ENCODE data around the gene ZNF428. TPM values are rescaled to one million over a fixed set of nuclear protein-coding genes. Genes with fewer than 3 reads are reported as not detected.
"Not testable (repeated sequence)": the region's sequence is repeated elsewhere in the genome, so short reads cannot be mapped to it uniquely, and the experiment has no call there.

ZNF428 gene
- polyA plus RNA-seq, 4 donors, result 85.7 to 145 (median 117) TPM

DNA sequence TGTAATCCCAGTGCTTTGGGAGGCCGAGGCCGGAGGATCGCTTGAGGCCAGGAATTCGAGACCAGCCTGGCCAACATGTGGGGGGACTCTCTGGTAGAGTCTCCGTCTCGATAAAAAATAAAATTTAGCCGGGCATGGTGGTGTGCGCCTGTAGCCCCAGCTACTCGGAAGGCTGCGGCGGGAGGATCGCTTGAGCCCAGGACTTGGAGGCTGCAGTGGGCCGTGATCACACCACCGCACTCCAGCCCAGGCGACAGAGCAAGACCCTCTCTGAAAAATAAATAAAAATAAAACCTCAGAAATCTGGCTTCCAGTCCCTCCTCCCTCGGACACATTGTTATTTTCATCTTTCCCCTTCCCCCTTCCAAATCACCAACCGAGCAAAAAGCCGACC is 23.8 kb downstream of the ZNF428 start:
- no peak for DNase-seq (ENCODE audit: low read depth in 4 of 4, low spot score in 2 of 4)

DNA sequence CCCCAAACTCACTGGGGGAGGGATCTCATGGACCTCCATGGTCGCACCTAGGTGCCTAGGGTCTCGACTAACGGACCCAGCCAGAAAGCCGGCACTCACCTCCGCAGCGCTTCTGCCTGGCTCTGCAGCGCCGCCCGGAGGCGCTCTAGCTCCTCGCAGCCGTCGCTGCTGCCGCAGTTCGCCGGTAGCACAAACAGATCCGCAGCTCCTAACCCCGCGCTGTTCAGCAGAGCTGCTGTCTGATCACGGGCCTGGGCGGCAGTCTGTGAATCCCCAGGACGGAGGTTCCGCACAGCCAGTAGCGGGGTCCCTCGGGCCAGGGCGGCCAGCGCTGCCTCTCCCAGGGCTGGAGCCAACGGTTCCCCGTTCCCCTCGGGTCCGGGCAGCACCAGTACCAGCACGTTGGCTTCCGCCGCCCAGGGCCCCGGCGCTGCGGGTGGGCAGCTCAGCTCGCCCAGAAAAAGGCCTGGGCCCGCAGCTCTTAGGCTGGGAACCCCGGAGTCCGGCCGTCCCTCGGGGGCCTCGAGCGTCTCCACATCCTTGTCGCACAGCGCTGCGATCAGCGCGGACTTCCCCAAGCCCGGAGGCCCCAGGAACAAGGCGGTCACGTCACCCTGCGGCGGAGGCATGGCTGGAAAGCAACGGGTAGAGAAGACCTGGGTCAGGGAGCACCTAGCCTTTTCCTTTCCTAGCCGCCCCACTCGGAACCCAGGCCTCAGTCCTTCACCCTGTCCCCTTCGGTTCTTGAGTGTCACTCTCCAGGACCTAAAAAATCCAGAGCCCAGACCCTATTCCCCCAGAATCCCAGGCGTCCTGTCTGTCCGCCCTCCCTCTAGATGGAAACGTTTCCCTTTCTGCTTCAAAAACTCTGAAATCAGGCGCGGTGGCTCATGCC is 24.5 kb downstream of the ZNF428 start:
- DNase-seq (ENCODE audit: low read depth in 4 of 4, low spot score in 2 of 4), result peak in 1 of 4 donors; percentile 45

DNA sequence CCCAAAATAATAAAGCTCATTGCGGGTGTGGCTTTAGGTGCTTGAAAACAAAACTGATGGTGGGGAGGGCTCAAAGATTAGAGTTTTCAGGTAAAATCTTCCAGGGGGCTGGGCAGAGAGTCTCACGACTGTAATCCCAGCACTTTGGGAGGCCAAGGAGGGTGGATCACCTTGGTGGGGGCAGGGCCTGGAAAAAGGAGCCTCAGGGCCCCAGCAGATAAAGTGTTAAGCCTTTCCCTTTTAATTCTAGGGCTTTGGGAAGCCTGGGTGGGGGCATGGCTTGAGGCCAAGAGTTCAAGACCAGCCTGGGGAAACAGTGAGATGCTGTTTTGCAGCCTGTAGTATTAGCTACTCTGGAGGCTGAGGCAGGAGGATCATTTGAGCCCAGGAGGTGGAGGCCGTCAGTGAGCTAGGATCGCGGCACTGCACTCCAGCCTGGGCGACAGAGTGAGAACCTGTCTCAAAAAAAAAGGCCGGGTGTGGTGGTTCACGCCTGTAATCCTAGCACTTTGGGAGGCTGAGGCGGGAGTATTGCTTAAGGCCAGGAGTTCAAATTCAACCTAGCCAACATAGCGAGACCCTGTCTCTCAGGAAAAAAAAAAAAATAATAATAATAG is 25.2 kb downstream of the ZNF428 start:
- no peak for DNase-seq (ENCODE audit: low read depth in 4 of 4, low spot score in 2 of 4)

DNA sequence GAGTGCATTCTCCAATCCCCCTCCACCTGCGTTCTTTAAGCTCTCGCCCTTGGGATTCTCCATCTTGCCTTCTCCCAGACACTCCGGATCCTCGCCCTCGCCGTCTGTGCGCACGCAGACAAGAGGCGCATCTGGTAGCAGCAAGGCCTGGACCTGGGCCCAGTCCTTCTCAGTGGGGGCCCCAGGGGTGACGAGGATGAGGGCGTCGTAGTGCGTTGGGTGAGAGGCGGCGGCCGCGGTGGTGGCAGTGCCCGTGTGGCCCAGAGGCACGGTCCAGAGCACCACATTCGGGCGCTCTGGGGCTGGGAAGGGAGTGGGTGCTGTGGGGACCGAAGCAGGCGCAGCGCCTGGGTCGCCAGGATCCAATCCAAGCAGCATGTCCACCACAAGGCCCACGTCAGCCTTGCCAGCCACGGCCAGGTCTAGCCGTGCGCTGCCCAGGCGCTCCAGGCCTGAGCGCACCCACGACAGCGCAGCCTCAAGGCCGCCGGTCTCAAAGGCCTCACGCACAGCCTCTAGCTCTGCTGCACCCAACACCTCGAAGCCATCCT is 26.6 kb downstream of the ZNF428 start:
- DNase-seq (ENCODE audit: low read depth in 4 of 4, low spot score in 2 of 4), result no peak

DNA sequence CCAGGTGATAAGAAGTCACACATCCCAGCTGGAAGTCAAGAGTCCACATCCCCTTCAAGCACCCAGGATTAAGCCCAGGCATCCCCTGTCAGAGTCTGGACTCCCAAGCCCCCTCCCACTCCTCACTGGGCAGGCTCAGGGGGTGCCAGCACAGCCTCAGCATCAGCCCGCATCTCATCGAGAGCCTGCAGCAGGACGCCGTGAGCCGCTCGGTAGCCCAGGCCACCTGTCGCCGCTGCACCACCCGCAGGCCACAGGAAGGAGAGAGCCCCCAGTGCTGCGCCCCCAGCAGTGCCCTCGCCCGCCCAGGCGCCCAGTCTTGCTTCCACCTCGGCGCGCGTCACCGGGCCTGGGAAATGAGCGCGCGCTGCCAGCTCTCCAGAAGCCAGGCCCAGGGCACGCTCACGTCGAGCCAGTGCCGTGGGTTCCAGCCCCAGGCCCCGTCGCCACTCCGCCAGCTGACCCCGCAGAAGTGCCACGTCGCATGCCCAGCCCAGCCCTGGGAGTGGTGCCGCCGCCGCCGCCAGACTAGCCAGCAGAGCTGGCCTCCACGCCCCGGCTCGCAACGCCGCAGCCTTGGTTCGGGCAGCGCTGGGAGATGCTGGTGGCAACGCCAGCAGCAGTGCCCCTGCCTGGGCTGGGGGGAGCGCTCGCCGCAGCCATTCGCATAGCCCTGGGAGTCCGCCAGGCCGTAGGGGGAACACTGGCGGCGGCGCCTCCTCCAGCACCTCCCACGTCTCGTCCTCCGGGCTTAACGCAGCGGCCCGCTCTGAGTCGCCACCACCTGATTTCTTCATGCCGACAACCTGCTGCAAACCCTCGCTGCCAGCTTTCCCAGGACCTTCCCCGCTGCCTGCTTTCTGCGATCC is 27.3 kb downstream of the ZNF428 start:
- DNase-seq (ENCODE audit: low read depth in 4 of 4, low spot score in 2 of 4), result no peak

DNA sequence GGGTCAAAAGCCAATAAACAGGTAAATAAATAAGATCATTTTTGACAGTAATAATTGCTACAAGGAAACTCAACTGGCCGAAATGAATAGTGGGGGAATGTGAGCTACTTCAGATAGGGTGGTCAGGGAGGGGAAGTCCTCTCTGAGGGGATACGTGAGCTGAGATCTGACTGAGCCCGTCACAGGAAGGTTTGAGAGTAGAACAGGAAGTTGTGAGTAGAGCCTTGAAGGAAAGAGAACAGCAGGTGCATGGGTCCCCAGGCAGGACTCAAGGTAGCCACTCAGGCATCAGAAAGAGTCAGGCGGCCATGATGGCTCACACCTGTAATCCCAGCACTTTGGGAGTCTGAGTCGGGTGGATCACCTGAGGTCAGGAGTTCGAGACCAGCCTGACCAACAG is 29.8 kb downstream of the ZNF428 start:
- DNase-seq (ENCODE audit: low read depth in 4 of 4, low spot score in 2 of 4), result no peak

DNA sequence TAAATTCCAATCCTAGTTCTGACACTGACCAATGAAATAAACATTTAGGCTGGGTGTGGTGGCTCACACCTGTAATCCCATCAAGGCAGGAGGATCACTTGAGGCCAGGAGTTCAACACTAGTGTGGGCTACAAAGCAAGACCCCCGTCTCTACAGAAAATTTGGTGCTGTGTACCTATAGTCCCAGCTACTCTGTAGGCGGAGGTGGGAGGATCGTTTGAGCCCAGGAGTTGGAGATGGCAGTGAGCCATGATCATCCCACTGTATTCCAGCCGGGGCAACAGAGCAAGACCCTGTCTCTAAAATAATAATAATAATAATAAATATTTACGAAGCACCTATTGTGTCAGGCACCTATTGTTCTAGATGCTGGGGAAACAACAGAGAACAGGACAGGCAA is 30.2 kb downstream of the ZNF428 start:
- no peak for DNase-seq (ENCODE audit: low read depth in 4 of 4, low spot score in 2 of 4)

DNA sequence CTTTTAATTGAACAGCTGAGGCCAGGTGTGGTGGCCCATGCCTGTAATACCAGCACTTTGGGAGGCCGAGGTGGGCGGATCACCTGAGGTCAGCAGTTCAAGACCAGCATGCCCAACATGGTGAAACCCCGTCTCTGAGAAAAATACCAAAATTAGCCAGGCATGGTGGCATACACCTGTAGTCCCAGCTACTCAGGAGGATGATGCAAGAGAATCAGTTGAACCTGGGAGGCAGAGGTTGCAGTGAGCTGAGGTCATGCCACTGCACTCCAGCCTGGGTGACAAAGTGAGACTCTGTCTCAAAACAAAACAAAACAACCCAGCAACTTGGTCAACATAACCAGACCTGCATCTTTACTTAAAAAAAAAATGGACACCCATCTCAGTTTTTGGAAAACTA is 32.4 kb downstream of the ZNF428 start:
- DNase-seq (ENCODE audit: low read depth in 4 of 4, low spot score in 2 of 4), result not testable (repeated sequence)

DNA sequence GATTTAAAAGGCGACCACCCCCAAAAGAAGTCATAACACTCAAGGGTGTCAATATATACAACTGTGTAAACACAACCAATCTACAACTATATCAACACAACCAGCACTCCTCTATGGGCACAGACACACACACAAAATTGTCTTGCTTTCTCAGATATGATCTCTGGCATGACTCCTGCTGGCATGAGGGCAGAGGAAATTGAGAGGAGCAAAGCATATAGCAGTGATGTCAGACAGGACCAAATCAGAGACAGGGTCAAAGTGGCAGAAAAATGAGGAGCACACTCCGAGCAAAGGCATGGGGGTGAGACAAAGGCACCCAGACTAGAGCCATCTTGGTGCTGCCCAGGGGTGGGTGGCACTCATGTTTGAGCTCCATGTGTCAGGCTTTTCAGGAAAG is 33.1 kb downstream of the ZNF428 start:
- no peak for DNase-seq (ENCODE audit: low read depth in 4 of 4, low spot score in 2 of 4)

DNA sequence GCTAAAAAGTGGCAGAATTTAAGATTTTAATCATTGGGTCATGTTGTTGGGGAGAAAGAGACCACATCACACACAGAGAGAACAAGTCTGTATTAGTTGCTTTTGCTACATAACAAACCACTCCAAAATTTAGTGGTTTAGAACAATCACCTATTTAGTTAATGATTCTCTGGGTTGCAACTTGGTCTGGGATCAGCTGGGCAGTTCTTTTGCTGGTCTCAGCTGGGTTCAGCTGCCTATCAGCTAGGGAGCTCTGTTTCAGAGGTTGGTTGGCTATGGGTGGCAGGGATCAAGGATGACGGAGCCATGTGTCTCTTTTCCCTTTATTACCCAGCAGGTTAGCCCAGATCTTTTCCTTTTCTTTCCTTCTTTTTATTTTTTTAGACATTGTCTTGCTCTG is 34.9 kb downstream of the ZNF428 start:
- no peak for DNase-seq (ENCODE audit: low read depth in 4 of 4, low spot score in 2 of 4)

DNA sequence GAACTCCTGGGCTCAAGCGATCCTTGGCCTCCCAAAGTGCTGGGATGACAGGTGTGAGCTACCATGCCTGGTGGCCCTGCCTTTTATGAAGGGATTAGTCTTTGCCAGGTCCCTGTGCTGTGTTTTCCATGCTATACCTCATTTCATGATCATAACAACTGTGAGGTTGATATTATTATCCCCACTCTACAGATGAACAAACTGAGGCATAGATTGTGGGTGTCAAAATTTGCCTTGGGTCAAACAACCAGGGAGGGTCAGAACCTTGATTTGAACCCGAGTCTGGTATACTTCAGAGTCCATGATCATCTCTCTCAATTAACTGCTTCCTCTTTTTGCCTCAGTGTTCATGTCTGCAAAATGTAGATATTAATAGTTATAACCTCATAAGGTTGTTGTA is 36.9 kb downstream of the ZNF428 start:
- no peak for DNase-seq (ENCODE audit: low read depth in 4 of 4, low spot score in 2 of 4)

DNA sequence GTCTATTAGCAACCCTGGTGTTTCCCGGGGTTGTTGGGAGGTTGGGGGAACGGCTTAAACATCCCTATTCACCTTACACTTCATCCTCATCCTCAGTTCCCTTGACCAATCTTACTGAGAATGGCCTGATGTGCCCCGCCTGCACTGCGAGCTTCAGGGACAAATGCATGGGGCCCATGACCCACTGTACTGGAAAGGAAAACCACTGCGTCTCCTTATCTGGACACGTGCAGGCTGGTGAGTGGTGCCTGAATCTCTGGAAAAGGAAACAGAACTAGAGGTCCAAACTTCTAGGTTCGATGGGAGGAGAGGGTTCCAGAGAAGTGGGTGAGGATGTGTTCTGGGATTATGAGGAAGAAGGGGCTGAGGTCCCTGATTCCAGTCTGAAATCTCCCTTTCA is 38.0 kb downstream of the ZNF428 start:
- DNase-seq (ENCODE audit: low read depth in 4 of 4, low spot score in 2 of 4), result no peak

DNA sequence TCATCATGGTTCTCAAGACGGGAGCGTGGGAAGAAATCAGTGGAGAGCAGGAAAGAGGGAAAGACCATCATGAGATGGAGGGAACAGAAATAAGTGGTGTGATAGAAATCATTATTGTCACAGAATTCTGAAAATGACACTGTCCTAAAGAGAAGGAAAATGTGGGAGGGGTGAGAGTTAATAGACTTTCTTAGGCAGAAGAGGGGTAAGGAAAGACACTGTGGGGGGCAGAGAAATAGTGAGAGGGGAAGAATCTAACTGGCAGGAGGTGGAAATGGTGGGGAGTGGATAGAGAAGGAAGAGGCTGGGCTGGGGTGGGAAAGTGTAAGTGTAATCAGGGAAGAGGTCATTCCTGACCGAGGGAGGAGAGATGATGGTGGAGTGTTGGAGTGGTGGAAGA is 40.6 kb downstream of the ZNF428 start:
- no peak for DNase-seq (ENCODE audit: low read depth in 4 of 4, low spot score in 2 of 4)

DNA sequence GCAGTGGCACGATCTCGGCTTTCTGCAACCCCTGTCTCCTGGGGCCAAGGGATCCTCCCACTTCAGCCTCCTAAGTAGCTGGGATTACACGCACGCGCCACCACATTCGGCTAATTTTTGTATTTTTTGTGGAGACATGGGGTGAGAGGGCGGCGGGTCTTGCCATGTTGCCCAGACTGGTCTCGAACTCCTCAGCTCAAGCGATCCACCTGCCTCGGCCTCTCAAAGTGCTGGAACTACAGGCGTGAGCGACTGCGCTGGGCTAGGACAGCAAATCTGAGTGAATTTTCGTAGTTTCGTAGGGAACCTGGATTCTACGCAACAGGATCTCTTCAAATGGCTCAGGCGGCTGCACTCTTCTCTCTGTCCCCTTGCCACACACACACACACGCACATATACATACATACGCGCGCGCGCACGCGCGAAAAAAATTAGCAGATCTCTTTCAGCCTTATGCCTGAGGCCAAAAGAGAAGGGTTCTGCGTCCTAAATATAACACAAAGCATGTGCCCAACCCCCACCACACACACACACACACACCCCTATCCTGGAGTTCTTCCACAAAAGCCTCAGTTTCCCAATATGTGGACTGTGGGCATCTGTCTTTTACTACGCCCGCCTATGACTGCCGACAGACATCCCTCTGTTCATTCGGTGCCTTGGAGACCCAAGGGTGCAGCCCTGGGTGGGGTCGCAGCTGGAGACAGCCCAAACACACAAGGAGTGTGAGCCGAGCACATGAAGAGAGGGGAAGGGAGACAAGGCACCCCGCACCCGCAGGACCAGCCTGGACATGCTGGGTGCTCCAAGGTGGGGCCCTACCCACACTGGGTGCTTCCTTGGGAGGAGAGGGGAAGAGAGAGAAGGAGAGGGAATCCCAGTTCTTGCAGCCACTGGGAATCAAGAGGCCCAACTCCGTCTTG is 43.2 kb downstream of the ZNF428 start:
- no peak for DNase-seq (ENCODE audit: low read depth in 4 of 4, low spot score in 2 of 4)

DNA sequence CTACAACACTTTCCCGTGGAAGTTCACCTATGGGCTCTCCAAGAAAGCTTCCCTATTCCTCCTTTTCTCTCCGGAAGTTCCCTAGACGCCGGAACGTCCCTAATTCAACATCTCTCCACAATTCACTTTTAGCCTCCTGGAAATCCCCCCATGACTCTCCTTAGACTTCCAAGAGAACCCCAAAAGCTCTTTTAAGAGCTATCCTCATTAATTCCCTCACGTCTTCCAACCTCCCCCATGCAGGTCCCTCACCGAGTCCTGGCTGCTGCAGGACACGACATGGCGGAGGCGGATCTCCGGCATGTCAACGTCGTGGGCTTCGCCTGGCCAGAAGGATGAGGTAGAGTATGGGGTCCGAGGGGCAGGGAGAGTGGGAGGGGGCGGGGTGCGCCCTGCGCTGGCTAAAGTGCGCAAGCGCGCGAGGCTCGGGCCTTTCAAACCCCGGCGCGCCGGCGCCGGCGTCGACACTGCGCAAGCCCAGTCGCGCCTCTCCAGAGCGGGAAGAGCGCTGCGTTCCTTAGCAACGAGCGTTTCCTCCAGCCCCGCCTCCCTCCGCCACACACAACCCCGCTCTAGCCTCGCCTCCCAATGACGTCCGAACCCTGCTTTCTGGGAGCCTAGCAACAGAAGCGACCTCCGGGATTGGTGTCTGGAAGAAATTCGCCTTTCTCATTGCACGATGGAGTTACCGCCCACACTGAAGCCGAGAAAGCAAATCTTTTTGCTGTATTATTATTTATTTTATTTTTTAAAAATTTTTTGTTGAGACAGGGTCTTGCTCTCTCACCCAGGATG is 44.1 kb downstream of the ZNF428 start, which contains the start of the genes PINLYP and XRCC1:
TSS of gene PINLYP (plus strand) at position 646 of the 795 bp plus-strand sequence. CDS start 1,391 bp downstream, outside the sequence.
TSS of gene XRCC1 (minus strand) at position 372 of the 795 bp plus-strand sequence. CDS start at position 303, 69 bp downstream.
- DNase-seq (ENCODE audit: low read depth in 4 of 4, low spot score in 2 of 4), result peak; percentile 93 to 99 (median 98)

DNA sequence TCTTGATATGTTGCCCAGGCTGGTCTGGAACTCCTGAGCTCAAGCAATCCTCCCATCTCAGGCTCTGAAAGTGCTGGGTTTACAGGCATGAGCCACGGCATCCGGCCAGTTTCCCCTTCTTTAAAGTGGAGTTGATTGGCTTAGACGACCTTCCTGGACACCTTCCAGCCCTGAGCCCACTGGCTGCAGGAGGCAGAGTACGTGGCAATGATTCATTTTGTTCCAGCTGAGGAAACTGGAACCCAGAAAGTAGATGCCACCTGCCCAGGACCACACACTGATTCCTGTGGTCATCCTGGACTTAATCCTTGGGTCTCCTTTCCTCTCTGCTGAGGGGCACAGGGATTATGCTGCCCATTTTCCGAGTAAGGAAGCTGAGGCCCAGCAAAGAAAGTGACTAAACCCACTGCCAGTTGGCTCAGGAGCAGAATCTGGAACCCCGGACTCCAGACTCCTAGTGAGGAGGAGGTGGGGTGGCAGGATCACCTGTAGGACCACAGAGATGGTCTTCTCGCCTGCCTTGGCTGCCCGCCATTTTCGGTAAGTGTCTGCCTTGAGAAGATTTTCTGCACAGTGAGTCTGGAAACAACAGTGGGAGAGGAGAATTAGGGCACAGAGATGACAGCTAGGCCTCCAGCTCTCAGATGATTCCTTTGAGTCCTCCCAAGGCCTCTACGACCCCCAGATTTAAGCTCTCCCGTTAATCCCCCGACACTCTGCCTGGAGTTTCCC is 44.8 kb downstream of the ZNF428 start:
- DNase-seq (ENCODE audit: low read depth in 4 of 4, low spot score in 2 of 4), result no peak

DNA sequence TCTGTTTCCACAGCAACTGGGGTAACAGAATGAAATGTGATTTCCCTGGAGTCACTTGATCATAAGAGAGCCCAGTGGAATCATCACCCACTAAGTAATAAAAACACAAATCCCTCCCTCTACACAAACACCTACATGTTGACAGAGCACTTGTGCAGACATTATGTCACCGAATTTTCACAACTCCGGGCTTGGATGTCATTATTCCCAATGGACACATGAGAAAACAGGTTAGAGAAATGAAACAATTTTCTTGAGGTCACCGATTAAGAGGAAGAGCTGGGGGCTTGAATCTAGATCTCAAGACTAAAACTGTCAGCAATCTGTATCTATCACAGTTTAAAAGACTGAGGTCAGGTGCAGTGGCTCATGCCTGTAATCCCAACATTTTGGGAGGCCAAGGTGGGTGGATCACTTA is 47.2 kb downstream of the ZNF428 start:
- DNase-seq (ENCODE audit: low read depth in 4 of 4, low spot score in 2 of 4), result no peak

DNA sequence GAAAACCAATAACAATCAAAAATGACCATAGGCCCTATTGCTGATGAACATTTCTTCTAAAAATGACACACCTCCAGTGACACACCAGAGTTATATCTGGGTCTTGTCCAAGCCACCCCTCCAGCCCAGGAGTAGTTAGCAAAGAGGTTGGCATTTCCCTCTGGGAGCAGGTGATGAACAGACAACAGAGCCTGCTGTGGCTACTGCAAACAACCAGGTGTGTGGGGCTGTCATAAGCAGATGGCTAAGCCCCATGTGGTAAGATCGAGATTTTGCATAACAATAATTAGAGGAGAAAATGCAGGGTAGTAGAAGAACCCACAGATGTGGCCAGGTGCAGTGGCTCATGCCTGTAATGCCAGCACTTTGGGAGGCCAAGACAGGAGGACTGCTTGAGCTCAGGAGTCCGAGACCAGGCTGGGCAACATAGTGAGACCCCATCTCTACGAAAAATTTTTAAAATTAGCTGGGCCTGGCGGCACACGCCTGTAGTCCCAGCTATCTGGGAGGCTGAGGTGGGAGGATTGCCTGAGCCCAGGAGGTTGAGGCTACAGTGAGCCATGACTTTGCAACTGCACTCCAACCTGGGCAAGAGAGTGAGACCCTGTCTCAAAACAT is 49.1 kb downstream of the ZNF428 start:
- DNase-seq (ENCODE audit: low read depth in 4 of 4, low spot score in 2 of 4), result no peak
